ENCODE data around the gene SLC6A18.

SLC6A18 gene

GRCh38 chr5:1188464-1188863 is 36.7 kb upstream of the SLC6A18 start:
- H3K9me3 ChIP-seq (ENCODE audit: control insufficient read depth, low read length), result peaks cover 3% of the 10 kb centered on the region
- H3K4me1 ChIP-seq (ENCODE audit: control insufficient read depth, insufficient read depth, low read length), result no peaks in the 10 kb centered on the region
- no peak overlapping the region for H3K9ac ChIP-seq (ENCODE audit: low read length)
- no peaks in the 10 kb centered on the region for H3K36me3 ChIP-seq (ENCODE audit: control insufficient read depth, insufficient read depth, low read length, severe bottlenecking)
- no peak for DNase-seq (ENCODE audit: low read depth)
- peaks cover 52% of the 10 kb centered on the region for H3K27me3 ChIP-seq (replicated peaks; ENCODE audit: control insufficient read depth, insufficient read depth, low read length)
- no peak overlapping the region for H3K4me3 ChIP-seq (ENCODE audit: low read length)

GRCh38 chr5:1189269-1189668 is 35.9 kb upstream of the SLC6A18 start:
- Histone ChIP-seq H3K4me1 (ENCODE audit: control insufficient read depth, insufficient read depth, low read length) (no peaks in the 10 kb centered on the region), H3K36me3 (ENCODE audit: control insufficient read depth, insufficient read depth, low read length, severe bottlenecking) (no peaks in the 10 kb centered on the region), H3K9ac (ENCODE audit: low read length) (no peak overlapping the region), H3K9me3 (ENCODE audit: control insufficient read depth, low read length) (peaks cover 5% of the 10 kb centered on the region), H3K4me3 (ENCODE audit: low read length) (no peak overlapping the region), H3K27me3 (replicated peaks; ENCODE audit: control insufficient read depth, insufficient read depth, low read length) (peaks cover 47% of the 10 kb centered on the region)
- no peak for DNase-seq (ENCODE audit: low read depth)

- peaks cover 52% of the 10 kb centered on the region for H3K27me3 ChIP-seq (replicated peaks; ENCODE audit: control insufficient read depth, insufficient read depth, low read length)
- no peak overlapping the region for H3K9ac ChIP-seq (ENCODE audit: low read length)
- H3K36me3 ChIP-seq (ENCODE audit: control insufficient read depth, insufficient read depth, low read length, severe bottlenecking), result no peaks in the 10 kb centered on the region
- no peaks in the 10 kb centered on the region for H3K4me1 ChIP-seq (ENCODE audit: control insufficient read depth, insufficient read depth, low read length)
- no peak overlapping the region for H3K4me3 ChIP-seq (ENCODE audit: low read length)
- H3K9me3 ChIP-seq (ENCODE audit: control insufficient read depth, low read length), result peaks cover 7% of the 10 kb centered on the region
- DNase-seq (ENCODE audit: low read depth), result no peak
Observed at GRCh38 chr5:1190278-1190677, 34.9 kb upstream of the SLC6A18 start.

GRCh38 chr5:1190837-1191239 is 34.3 kb upstream of the SLC6A18 start:
- no peak overlapping the region for H3K9ac ChIP-seq (ENCODE audit: low read length)
- no peaks in the 10 kb centered on the region for H3K36me3 ChIP-seq (ENCODE audit: control insufficient read depth, insufficient read depth, low read length, severe bottlenecking)
- H3K9me3 ChIP-seq (ENCODE audit: control insufficient read depth, low read length), result peaks cover 7% of the 10 kb centered on the region
- no peaks in the 10 kb centered on the region for H3K4me1 ChIP-seq (ENCODE audit: control insufficient read depth, insufficient read depth, low read length)
- no peak for DNase-seq (ENCODE audit: low read depth)
- peaks cover 55% of the 10 kb centered on the region for H3K27me3 ChIP-seq (replicated peaks; ENCODE audit: control insufficient read depth, insufficient read depth, low read length)
- H3K4me3 ChIP-seq (ENCODE audit: low read length), result no peak overlapping the region

- DNase-seq (ENCODE audit: low read depth), result no peak
Observed at GRCh38 chr5:1192971-1193590, 32.1 kb upstream of the SLC6A18 start.

GRCh38 chr5:1193591-1193985 is 31.6 kb upstream of the SLC6A18 start:
- H3K27me3 ChIP-seq (replicated peaks; ENCODE audit: control insufficient read depth, insufficient read depth, low read length), result peaks cover 50% of the 10 kb centered on the region
- no peaks in the 10 kb centered on the region for H3K4me1 ChIP-seq (ENCODE audit: control insufficient read depth, insufficient read depth, low read length)
- peaks cover 7% of the 10 kb centered on the region for H3K9me3 ChIP-seq (ENCODE audit: control insufficient read depth, low read length)
- H3K9ac ChIP-seq (ENCODE audit: low read length), result no peak overlapping the region
- H3K4me3 ChIP-seq (ENCODE audit: low read length), result no peak overlapping the region
- no peaks in the 10 kb centered on the region for H3K36me3 ChIP-seq (ENCODE audit: control insufficient read depth, insufficient read depth, low read length, severe bottlenecking)
- DNase-seq (ENCODE audit: low read depth), result no peak

More at GRCh38 chr5:1192971-1193590, 32.1 kb upstream of the SLC6A18 start:
- Histone ChIP-seq H3K4me1 (ENCODE audit: control insufficient read depth, insufficient read depth, low read length) (no peaks in the 10 kb centered on the region), H3K9ac (ENCODE audit: low read length) (no peak overlapping the region), H3K9me3 (ENCODE audit: control insufficient read depth, low read length) (peaks cover 7% of the 10 kb centered on the region), H3K27me3 (replicated peaks; ENCODE audit: control insufficient read depth, insufficient read depth, low read length) (peaks cover 49% of the 10 kb centered on the region), H3K36me3 (ENCODE audit: control insufficient read depth, insufficient read depth, low read length, severe bottlenecking) (no peaks in the 10 kb centered on the region), H3K4me3 (ENCODE audit: low read length) (no peak overlapping the region)

- Histone ChIP-seq H3K4me1 (ENCODE audit: control insufficient read depth, insufficient read depth, low read length) (no peaks in the 10 kb centered on the region), H3K36me3 (ENCODE audit: control insufficient read depth, insufficient read depth, low read length, severe bottlenecking) (no peaks in the 10 kb centered on the region), H3K27me3 (replicated peaks; ENCODE audit: control insufficient read depth, insufficient read depth, low read length) (peaks cover 52% of the 10 kb centered on the region), H3K9ac (ENCODE audit: low read length) (no peak overlapping the region), H3K4me3 (ENCODE audit: low read length) (no peak overlapping the region), H3K9me3 (ENCODE audit: control insufficient read depth, low read length) (peaks cover 7% of the 10 kb centered on the region)
- no peak for DNase-seq (ENCODE audit: low read depth)
Observed at GRCh38 chr5:1194378-1194777, 30.8 kb upstream of the SLC6A18 start.

- Histone ChIP-seq H3K9ac (ENCODE audit: low read length) (no peak overlapping the region), H3K36me3 (ENCODE audit: control insufficient read depth, insufficient read depth, low read length, severe bottlenecking) (no peaks in the 10 kb centered on the region), H3K4me1 (ENCODE audit: control insufficient read depth, insufficient read depth, low read length) (no peaks in the 10 kb centered on the region), H3K4me3 (ENCODE audit: low read length) (no peak overlapping the region), H3K9me3 (ENCODE audit: control insufficient read depth, low read length) (peaks cover 7% of the 10 kb centered on the region), H3K27me3 (replicated peaks; ENCODE audit: control insufficient read depth, insufficient read depth, low read length) (peaks cover 53% of the 10 kb centered on the region)
- DNase-seq (ENCODE audit: low read depth), result no peak
Observed at GRCh38 chr5:1195439-1195838, 29.7 kb upstream of the SLC6A18 start.

GRCh38 chr5:1195916-1196315 is 29.3 kb upstream of the SLC6A18 start:
- Histone ChIP-seq H3K27me3 (replicated peaks; ENCODE audit: control insufficient read depth, insufficient read depth, low read length) (peaks cover 53% of the 10 kb centered on the region), H3K36me3 (ENCODE audit: control insufficient read depth, insufficient read depth, low read length, severe bottlenecking) (no peaks in the 10 kb centered on the region), H3K4me3 (ENCODE audit: low read length) (no peak overlapping the region), H3K9me3 (ENCODE audit: control insufficient read depth, low read length) (peaks cover 7% of the 10 kb centered on the region), H3K9ac (ENCODE audit: low read length) (no peak overlapping the region), H3K4me1 (ENCODE audit: control insufficient read depth, insufficient read depth, low read length) (no peaks in the 10 kb centered on the region)
- DNase-seq (ENCODE audit: low read depth), result no peak

- no peaks in the 10 kb centered on the region for H3K4me1 ChIP-seq (ENCODE audit: control insufficient read depth, insufficient read depth, low read length)
- H3K4me3 ChIP-seq (ENCODE audit: low read length), result no peak overlapping the region
- no peak overlapping the region for H3K9ac ChIP-seq (ENCODE audit: low read length)
- peaks cover 51% of the 10 kb centered on the region for H3K27me3 ChIP-seq (replicated peaks; ENCODE audit: control insufficient read depth, insufficient read depth, low read length)
- peaks cover 7% of the 10 kb centered on the region for H3K9me3 ChIP-seq (ENCODE audit: control insufficient read depth, low read length)
- H3K36me3 ChIP-seq (ENCODE audit: control insufficient read depth, insufficient read depth, low read length, severe bottlenecking), result no peaks in the 10 kb centered on the region
- no peak for DNase-seq (ENCODE audit: low read depth)
Observed at GRCh38 chr5:1196562-1196961, 28.6 kb upstream of the SLC6A18 start.

- no peak for DNase-seq (ENCODE audit: low read depth)
- H3K27me3 ChIP-seq (replicated peaks; ENCODE audit: control insufficient read depth, insufficient read depth, low read length), result peaks cover 52% of the 10 kb centered on the region
- no peak overlapping the region for H3K4me3 ChIP-seq (ENCODE audit: low read length)
- H3K9ac ChIP-seq (ENCODE audit: low read length), result no peak overlapping the region
- H3K9me3 ChIP-seq (ENCODE audit: control insufficient read depth, low read length), result peaks cover 4% of the 10 kb centered on the region
- H3K4me1 ChIP-seq (ENCODE audit: control insufficient read depth, insufficient read depth, low read length), result no peaks in the 10 kb centered on the region
- no peaks in the 10 kb centered on the region for H3K36me3 ChIP-seq (ENCODE audit: control insufficient read depth, insufficient read depth, low read length, severe bottlenecking)
Observed at GRCh38 chr5:1197876-1198666, 27.1 kb upstream of the SLC6A18 start.

Measured in adipocyte (in vitro differentiated cells).